GM18907 (cell line): ENCODE data around the gene DHRS9.
"Not testable (repeated sequence)": the region's sequence is repeated elsewhere in the genome, so short reads cannot be mapped to it uniquely, and the experiment has no call there.

Experiments
- ATAC-seq: cut with Tn5 transposase; IDR thresholded peaks from one replicate; pipeline ENCODE4 v1.9.1; 2021; ENCODE audit warnings: mild to moderate bottlenecking, moderate library complexity; ENCODE audit not compliant: unreplicated experiment

The DHRS9 gene

DNA sequence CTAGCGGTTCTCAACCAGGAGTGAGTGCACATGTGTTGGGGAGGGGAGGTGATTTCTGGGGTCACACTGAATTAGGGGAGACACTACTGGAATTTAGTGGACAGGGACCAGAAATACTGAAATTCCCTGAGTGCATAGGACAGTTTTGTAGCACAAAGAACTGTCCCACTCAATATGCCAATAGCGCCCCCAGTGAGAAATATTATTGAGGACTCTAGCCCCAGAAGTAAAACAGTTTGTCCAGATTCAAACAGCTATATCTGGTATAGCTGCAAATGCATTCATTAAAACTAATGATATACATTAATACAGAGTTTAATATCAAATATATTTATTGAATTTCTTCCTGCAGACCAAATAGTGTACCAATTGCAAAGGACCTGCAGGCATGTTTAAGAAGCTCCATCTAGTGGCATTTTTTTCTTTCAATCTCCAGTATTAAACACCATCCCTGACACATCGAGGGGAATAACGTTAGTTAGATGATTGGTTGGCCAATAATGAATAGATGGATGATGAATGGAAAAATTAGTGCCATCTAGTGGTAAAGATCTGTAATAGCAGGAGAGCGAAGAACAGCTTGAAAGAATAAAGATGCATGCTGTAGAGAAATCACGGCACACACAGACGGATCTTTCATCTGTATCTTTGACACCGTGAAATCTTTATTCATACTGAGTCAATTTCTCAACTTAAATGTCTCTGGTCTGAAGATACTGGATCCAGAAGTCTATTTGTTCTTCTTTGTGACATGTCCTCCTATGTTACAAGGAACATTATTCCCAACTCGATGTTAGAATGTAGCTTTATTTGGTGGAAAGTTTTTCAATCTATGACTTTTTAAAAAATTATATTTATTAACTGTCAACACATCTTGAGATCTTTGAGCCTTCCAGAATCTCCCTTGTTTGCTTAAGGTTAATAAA is 62.5 kb downstream of the DHRS9 start:
- peak; percentile 84 for ATAC-seq

DNA sequence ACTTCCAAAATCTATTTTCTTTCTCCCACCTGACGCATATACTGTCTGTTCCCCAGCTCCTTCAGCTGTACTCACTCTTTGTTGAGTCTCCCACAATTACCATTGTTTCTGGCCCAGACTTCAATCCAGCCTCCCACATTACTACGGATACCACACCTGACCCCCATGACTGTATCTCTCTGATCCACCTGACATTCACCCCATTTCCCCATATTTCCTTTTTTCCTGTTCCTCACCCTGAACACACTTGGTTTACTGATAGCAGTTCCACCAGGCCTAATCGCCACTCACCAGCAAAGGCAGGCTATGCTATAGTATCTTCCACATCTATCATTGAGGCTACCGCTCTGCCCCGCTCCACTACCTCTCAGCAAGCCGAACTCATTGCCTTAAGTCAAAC is 64.9 kb downstream of the DHRS9 start:
- ATAC-seq: not testable (repeated sequence)

DNA sequence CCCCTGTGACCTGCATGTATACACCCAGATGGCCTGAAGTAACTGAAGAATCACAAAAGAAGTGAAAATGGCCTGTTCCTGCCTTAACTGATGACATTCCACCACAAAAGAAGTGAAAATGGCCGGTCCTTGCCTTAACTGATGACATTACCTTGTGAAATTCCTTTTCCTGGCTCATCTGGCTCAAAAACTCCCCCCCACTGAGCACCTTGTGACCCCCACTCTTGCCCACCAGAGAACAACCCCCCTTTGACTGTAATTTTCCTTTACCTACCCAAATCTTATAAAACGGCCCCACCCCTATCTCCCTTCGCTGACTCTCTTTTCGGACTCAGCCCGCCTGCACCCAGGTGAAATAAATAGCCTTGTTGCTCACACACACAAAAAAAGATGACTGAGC is 67.1 kb downstream of the DHRS9 start:
- not testable (repeated sequence) for ATAC-seq

DNA sequence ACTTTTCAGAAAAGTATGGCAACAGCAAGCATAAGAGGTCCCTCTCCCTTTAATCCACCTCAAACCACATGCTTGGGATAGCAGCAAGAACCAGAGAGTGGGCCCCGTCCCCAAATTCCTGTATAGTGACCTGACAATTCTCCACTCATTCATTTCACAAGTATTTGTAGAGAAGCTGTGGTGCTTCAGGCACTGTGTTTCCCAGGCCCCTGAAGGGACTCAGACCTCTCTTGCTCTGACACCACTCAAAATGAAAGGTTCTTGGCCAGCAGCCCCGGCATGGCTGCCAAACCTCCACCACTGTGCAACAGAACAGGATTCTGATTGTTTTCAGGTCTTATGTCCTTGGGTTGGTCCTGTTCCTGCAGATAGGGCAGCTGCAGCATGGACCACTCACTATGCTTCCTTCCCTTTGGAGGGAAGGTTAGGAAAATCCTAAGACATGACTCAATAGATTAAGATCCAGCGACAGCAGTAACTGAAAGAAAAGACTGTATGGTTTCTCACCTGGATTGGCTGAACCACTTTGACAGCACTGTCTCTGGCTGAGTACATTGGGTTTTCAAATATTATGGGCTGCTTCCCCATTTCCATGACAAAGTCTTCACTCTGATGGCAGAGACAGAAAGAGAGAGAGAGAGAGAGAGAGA is 67.6 kb downstream of the DHRS9 start:
- no peak for ATAC-seq

DNA sequence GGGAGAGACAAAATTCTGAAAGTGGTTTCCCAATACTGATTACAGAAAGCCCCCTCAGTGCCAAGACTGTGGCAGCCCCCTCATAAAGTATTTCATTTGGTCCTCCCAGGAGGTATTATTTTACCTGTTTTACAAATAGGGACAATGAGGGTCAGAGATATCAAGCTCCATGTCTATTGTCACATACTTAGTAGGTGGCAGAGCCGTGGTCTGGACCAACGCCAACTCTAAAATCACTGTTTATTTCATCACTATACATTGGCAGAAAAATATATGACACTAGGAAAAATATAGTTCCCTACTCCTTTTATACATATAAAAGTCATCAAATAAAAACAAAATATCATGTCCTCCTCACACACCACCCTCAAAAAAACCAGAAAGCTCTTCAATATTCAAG is 68.6 kb downstream of the DHRS9 start:
- no peak for ATAC-seq

DNA sequence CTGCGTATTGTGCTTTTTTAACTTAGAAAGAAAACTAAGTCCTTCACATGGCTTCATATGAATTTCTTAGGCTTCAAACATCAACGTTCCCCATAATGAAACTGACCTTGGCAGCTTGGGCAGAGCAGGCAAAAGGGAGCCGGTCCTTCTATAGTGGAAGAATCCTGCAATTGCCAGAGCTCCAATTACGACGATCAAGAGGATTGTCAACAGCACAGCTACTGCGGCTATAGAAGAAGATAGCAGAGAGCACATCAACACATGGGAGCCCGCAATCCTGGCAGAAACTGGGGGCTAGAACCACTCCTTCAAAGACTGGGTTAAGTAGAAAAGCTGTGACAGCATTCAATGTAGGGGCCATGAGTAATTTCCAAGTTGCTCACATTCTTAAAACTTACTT is 69.8 kb downstream of the DHRS9 start:
- ATAC-seq: no peak

DNA sequence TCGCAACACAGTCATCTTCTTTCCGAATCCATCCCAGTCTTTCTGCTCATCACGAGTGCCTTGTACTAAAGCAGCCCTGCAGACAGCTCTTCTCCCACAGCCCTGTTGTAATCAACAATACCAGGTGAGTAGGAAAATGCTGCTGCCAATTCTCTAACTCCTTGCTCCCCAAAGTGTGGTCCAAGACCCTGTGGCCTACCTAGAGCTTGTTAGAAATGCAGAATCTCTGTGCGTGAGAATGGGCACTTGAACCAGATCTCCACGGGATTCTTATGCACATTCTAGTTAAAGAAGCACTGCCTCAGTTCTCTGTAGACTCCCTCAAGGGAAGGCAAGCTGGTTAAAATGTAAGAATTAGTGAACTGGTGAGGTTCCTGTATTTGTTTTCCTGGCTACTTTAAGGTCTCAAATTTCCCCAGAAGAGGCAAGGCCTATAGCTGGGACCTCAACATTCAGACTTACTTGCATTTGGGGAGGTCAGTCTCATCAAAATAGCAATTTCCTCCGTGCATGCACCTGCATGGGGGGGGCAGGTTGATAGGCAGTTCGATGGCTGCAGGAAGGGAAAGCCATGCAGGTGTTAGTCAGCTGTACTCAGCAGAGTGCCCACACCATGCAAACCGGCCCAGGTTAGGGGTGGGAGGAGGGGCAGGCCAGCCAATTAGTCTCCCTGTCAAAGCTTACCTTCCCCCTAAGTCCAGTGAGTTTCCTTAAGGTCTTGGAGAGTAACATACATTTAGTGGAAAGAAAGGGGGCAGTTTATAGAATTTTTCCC is 70.8 kb downstream of the DHRS9 start:
- ATAC-seq: no peak

DNA sequence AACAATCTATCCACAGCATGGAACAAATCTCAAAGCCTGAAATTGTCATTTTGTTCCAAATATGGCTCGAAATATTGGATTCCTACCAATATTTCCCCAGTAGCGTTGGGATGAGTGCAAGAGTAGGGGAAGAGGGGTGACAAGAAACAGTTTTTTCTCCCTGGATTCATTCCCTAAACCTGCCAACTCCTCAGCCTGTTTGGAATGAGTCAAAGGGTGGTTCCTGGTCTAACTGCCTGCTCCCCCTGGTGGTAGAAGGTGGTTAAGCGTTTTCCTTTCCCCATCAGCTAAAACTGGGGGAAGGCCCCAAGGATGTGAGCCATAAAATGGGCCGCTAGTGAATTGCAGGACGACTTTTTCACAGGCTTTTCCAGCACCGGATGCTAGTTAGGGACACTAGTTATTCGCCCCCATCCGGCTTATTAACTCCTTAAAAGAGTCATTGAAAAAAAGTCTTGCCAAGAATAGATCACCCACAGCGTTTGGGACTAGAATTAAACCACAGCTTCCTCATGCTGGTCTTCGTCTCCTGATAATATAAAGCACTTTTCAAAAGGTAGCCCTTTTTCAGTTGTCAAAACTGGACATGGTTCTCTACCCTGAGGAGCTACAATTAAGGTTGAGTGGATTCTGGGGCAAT is 72.5 kb downstream of the DHRS9 start:
- peak; percentile 72 for ATAC-seq

DNA sequence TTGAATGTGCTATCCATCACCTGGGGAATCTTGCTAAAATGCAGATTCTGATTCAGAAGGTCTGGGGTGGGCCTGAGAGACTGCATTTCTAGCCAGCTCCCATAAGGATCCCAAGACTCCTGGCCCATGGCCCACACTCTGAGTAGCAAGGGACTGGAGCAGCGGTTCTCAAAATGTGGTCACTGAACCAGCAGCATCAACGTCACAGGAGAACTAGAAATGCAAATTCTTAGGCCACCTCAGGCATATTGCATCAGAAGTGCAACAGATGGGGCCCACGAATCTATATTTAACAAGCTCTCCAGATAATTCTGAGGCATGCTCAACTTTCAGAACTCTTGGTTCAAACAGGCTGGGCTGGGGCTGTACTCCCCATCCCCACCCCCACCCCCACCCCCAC is 74.6 kb downstream of the DHRS9 start:
- ATAC-seq: no peak
